K562 (cell line): ENCODE measurements around the gene TCF25. TPM values are rescaled to one million over a fixed set of nuclear protein-coding genes. Genes with fewer than 3 reads are reported as not detected.

ENCODE experiments used
- ATAC-seq: fragments of 200-7000 bp; cut with Tn5 transposase; 3 replicates; pipeline ENCODE4 v1.9.1; 2020; ENCODE audit warnings: moderate library complexity
- BruUV-seq: library from RNA; stranded (reverse); fragments of 400-500 nt; replicated peaks from 2 replicates; lab custom pipeline; 2021; lab: Mats Ljungman, UMichigan
- CTCF ChIA-PET: fragments of 300-600 bp; formaldehyde crosslinking; extraction: SDS; loops from one replicate; lab custom pipeline; 2021; ENCODE audit warnings: low intra/inter-chr PET ratio; lab: Yijun Ruan, JAX
- POLR2A ChIA-PET: fragments of 300-600, 350-650 bp; sonication (Branson Sonifier 250); formaldehyde crosslinking; extraction: SDS; loops from one replicate; lab custom pipeline; 2021; ENCODE audit warnings: antibody characterized with exemption, inconsistent platforms; lab: Yijun Ruan, JAX
- DNase-seq, 4 experiments: peaks; one replicate each; pipeline versions ENCODE4 v3.0.0 to v3.0.0-alpha.2; 2011 to 2018; ENCODE audit warnings: low spot score in 3 of 4, mixed read lengths in 3 of 4; ENCODE audit errors: extremely low read depth in 1 of 4
- FAIRE-seq: peaks from 2 replicates; lab custom pipeline; 2011; peaks lifted over from hg19 to GRCh38; lab: Jason Lieb, UNC
- H2AFZ ChIP-seq: 2 replicates; pipeline ENCODE4 v1.6.0; 2011; ENCODE audit warnings: low read depth, low read length, control low read depth, inconsistent platforms
- H3K27ac ChIP-seq: fragments of 200-600 bp; 3 replicates; pipeline ENCODE4 v1.8.0; 2011; ENCODE audit warnings: low read depth, mild to moderate bottlenecking, control low read depth, inconsistent platforms, low read length, moderate library complexity, mixed read lengths; ENCODE audit errors: extremely low read depth
- H3K27me3 ChIP-seq, 2 experiments: fragments of 300-600 bp in 1 of 2; 2 replicates in 1 of 2; 3 replicates in 1 of 2; pipeline versions ENCODE4 v1.6.0 to v1.8.0; 2011; ENCODE audit warnings: inconsistent platforms in 2 of 2, low read length in 2 of 2, mild to moderate bottlenecking in 1 of 2, mixed read lengths in 1 of 2, moderate library complexity in 1 of 2; ENCODE audit not compliant: control insufficient read depth in 2 of 2, insufficient read depth in 2 of 2
- H3K36me3 ChIP-seq: fragments of 300-600 bp; 3 replicates; pipeline ENCODE4 v1.8.0; 2011; ENCODE audit warnings: mild to moderate bottlenecking, low read length, inconsistent platforms; ENCODE audit not compliant: control insufficient read depth, insufficient read depth
- H3K4me1 ChIP-seq, 2 experiments: fragments of 200-600 bp in 1 of 2; replicated peaks in 1 of 2; 2 replicates in 1 of 2; 3 replicates in 1 of 2; pipeline versions ENCODE4 v1.5.1 to v1.8.0; 2011; ENCODE audit warnings: inconsistent platforms in 2 of 2, low read length in 2 of 2, mild to moderate bottlenecking in 1 of 2, mixed read lengths in 1 of 2, moderate library complexity in 1 of 2; ENCODE audit not compliant: control insufficient read depth in 2 of 2, insufficient read depth in 2 of 2
- H3K4me2 ChIP-seq: 2 replicates; pipeline ENCODE4 v1.6.1; 2011; ENCODE audit warnings: low read length, control low read depth, inconsistent platforms, mixed read lengths; ENCODE audit not compliant: insufficient read depth
- H3K4me3 ChIP-seq: fragments of 200-600 bp; sonication (generic), shearing (Covaris generic); 2 replicates; pipeline ENCODE4 v1.5.1; 2016; ENCODE audit warnings: control low read depth, inconsistent platforms
- H3K79me2 ChIP-seq: fragments of 200-600 bp; 3 replicates; pipeline ENCODE4 v1.8.0; 2011; ENCODE audit warnings: low read length, inconsistent platforms; ENCODE audit not compliant: control insufficient read depth, insufficient read depth
- H3K9ac ChIP-seq, 2 experiments: 2 replicates each; pipeline versions ENCODE4 v1.6.0 to v1.6.1; 2011; ENCODE audit warnings: low read depth in 2 of 2, low read length in 2 of 2, control low read depth in 1 of 2, inconsistent platforms in 1 of 2, mild to moderate bottlenecking in 1 of 2, mixed read lengths in 1 of 2; ENCODE audit not compliant: insufficient read depth in 1 of 2
- H3K9me1 ChIP-seq: one replicate; pipeline ENCODE4 v1.6.0; 2011; ENCODE audit warnings: inconsistent platforms, mild to moderate bottlenecking, low read length, moderate library complexity; ENCODE audit not compliant: control insufficient read depth, insufficient read depth
- H3K9me3 ChIP-seq: replicated peaks from 2 replicates; pipeline ENCODE4 v1.5.1; 2011; ENCODE audit warnings: low read depth, low read length, inconsistent platforms; ENCODE audit not compliant: control insufficient read depth, insufficient read depth
- H4K20me1 ChIP-seq: replicated peaks from 2 replicates; pipeline ENCODE4 v1.6.1; 2011; ENCODE audit warnings: low read length, inconsistent platforms, mixed read lengths; ENCODE audit not compliant: control insufficient read depth, insufficient read depth
- CBX1 ChIP-seq: sonication (generic); IDR thresholded peaks from 2 replicates; pipeline ENCODE4 v1.6.1; 2016; ENCODE audit warnings: antibody characterized with exemption, low read depth, mild to moderate bottlenecking
- CBX3 ChIP-seq, 2 experiments: IDR thresholded peaks; 1 replicate in 1 of 2; 2 replicates in 1 of 2; pipeline ENCODE4 v1.6.1; 2012; ENCODE audit warnings: inconsistent platforms in 2 of 2, low read length in 2 of 2, borderline replicate concordance in 1 of 2, control low read depth in 1 of 2
- CBX5 ChIP-seq: IDR thresholded peaks from 2 replicates; pipeline ENCODE4 v1.6.1; 2014; ENCODE audit warnings: low read depth, borderline replicate concordance
- HMGN3 ChIP-seq: IDR thresholded peaks from 2 replicates; pipeline ENCODE4 v1.6.1; 2011; ENCODE audit warnings: borderline replicate concordance, low read depth, mild to moderate bottlenecking, mixed read lengths, low read length; ENCODE audit not compliant: insufficient read length; ENCODE audit errors: extremely low read depth
- MNT ChIP-seq, 2 experiments: fragments of 450-650 bp; conservative IDR thresholded peaks; 2 replicates each; pipeline ENCODE4 v1.6.1; 2017; ENCODE audit warnings: mild to moderate bottlenecking in 2 of 2, moderate library complexity in 2 of 2
- TRIM28 ChIP-seq: fragments of 450-650 bp; IDR thresholded peaks from 2 replicates; pipeline ENCODE4 v1.6.1; 2017
- ZBTB33 ChIP-seq: sonication (generic); formaldehyde crosslinking; IDR thresholded peaks from 2 replicates; pipeline ENCODE4 v1.8.1; 2023; ENCODE audit warnings: mild to moderate bottlenecking, missing genetic modification reagents
- ZNF175 ChIP-seq: fragments of 200-800 bp; sonication (Bioruptor generic); IDR thresholded peaks from 2 replicates; pipeline ENCODE4 v1.6.1; 2016; ENCODE audit warnings: low read depth, mild to moderate bottlenecking, missing genetic modification characterization, missing compliant biosample characterization
- ZNF324 ChIP-seq: fragments of 250-450 bp; sonication (Bioruptor Pico); IDR thresholded peaks from 2 replicates; pipeline ENCODE4 v1.4.0; 2020; ENCODE audit warnings: mild to moderate bottlenecking
- WGBS: fragments of 100-300 bp; shearing (Covaris generic); methylation state at CpG from one replicate; pipeline ENCODE4 v1.1.6; 2016; ENCODE audit warnings: low coverage, mixed read lengths; ENCODE audit not compliant: insufficient coverage; ENCODE audit errors: missing lambda C conversion rate; 5-methylcytosine and 5-hydroxymethylcytosine counted together
- in situ Hi-C: fragments of 300-500 bp; cut with MboI; formaldehyde crosslinking; loops from 4 replicates; pipeline ENCODE4 v1.15.0; 2018; ENCODE audit warnings: inconsistent platforms, mixed read lengths
- intact Hi-C: fragments of 100-400 bp; cut with micrococcal nuclease; formaldehyde crosslinking; loops from 2 replicates; pipeline ENCODE4 v1.14.2; 2022
- polyA plus RNA-seq, 8 experiments: library from polyadenylated mRNA; depleted of rRNA in 4 of 8; stranded (reverse) in 5 of 8; unstranded in 3 of 8; fragments of >200 nt; fragmentation: Nextera tagmentation in 2 of 8; fragmentation: Illumina TruSeq in 1 of 8; extraction: Ambion mirVana in 2 of 8; extraction: Trizol in 1 of 8; gene quantifications; 2 replicates each; pipeline versions ENCODE4 v1.2.1 to v1.2.3, GENCODE V29; 2011 to 2014; ENCODE audit warnings: inconsistent platforms in 1 of 8, missing spikeins in 1 of 8
- total RNA-seq, 7 experiments: library from RNA; depleted of rRNA in 6 of 7; stranded (reverse); fragments of >200 nt in 6 of 7; fragmentation: Illumina TruSeq in 2 of 7; extraction: Trizol in 2 of 7; gene quantifications; 2 replicates each; pipeline versions ENCODE4 v1.2.1 to v1.2.3, GENCODE V29; 2011 to 2021; ENCODE audit warnings: low replicate concordance in 1 of 7

Gene TCF25
- total and polyA plus RNA-seq, 9 of the 15 experiments (the other 6 are each of a cell fraction or from before 2014, with no cell fraction given) = 9.0 to 154 (median 83.8) TPM

GRCh38 chr16:89864527-89864820, 8.9 kb upstream of the TCF25 start:
- Histone ChIP-seq H3K9me3 (peaks cover 7% of the 10 kb centered on the region), H3K4me3 (no peak overlapping the region), H4K20me1 (no peaks in the 10 kb centered on the region), H3K9ac (no peak overlapping the region), H3K4me2 (no peak overlapping the region), H3K27ac (no peak overlapping the region), H3K4me1 (peaks cover 3 to 22% of the 10 kb centered on the region in 2 experiments), H3K79me2 (no peaks in the 10 kb centered on the region), H3K27me3 (no peaks in the 10 kb centered on the region), H2AFZ (no peak overlapping the region), H3K36me3 (no peaks in the 10 kb centered on the region; the same call in 2 of the 3 replicates), H3K9me1 (no peaks in the 10 kb centered on the region)
- ATAC-seq (no peak), DNase-seq (no peak), FAIRE-seq (peak; percentile 64)
- WGBS = 76% methylated on average over 5 of the region's 5 CpGs
- TF ChIP-seq HMGN3 (no peak), ZNF175 (CRISPR knock-in tag) (no peak)
- intact Hi-C loops (no loop called here), in situ Hi-C loops (loop anchor here (5.0 to 10.0 kb wide), 2 partner anchors 162 to 270 kb away; partner anchors contain the start of gene SPATA2L)
- no TSS peak for BruUV-seq
- CTCF ChIA-PET = no interaction called here
- POLR2A ChIA-PET = interaction anchor here (0.7 to 0.8 kb wide), 2 partner anchors 9 to 167 kb away, joined by 3 to 5 read pairs; partner anchors contain the start of gene TCF25

- no peak overlapping the region for H3K9ac ChIP-seq
- FAIRE-seq (peak; percentile 11), DNase-seq (peak in 1 of 4 experiments; percentile 34), ATAC-seq (no peak)
- H3K4me2 ChIP-seq = no peak overlapping the region
- H3K9me1 ChIP-seq = no peaks in the 10 kb centered on the region
- ChIA-PET CTCF (no interaction called here), POLR2A (interaction anchor here (0.6 kb wide), 1 partner anchor 52 kb away, joined by 3 read pairs; no protein-coding TSS in a partner anchor)
- H3K36me3 ChIP-seq = no peaks in the 10 kb centered on the region
- peaks cover 6% of the 10 kb centered on the region; the same call in 1 of the 3 replicates for H3K79me2 ChIP-seq
- no peaks in the 10 kb centered on the region for H4K20me1 ChIP-seq
- H3K4me1 ChIP-seq = peaks cover 4 to 24% of the 10 kb centered on the region in 2 experiments; a peak in 4 of 5 replicates
- H3K27me3 ChIP-seq = no peaks in the 10 kb centered on the region
- no TSS peak for BruUV-seq
- H3K4me3 ChIP-seq = no peak overlapping the region
- H2AFZ ChIP-seq = no peak overlapping the region
- H3K9me3 ChIP-seq = peaks cover 7% of the 10 kb centered on the region
- in situ Hi-C loops = loop anchor here (10.0 kb wide), 1 partner anchor 273 kb away; no protein-coding TSS in a partner anchor
- WGBS = 74% methylated on average over 5 of the region's 5 CpGs
- no peak overlapping the region for H3K27ac ChIP-seq
- intact Hi-C loops = no loop called here
- TF ChIP-seq CBX5 (peak; percentile 94), TRIM28 (peak; percentile 79; the same call in 1 of the 2 replicates), CBX3 (IDR thresholded peaks at IDR 0.05; ENCODE audit: borderline replicate concordance in 1 of 2, low read length in 2 of 2) (peak in 1 of 2 experiments; percentile 95; a peak in 2 of 3 replicates), CBX1 (peak; percentile 63; the same call in 1 of the 2 replicates), ZBTB33 (CRISPR knock-in tag) (0 out of 2 replicates have a peak, but pooled peaks have one; percentile 29), MNT (conservative IDR thresholded peaks at IDR 0.05) (no peak), ZNF324 (CRISPR knock-in tag) (peak; percentile 99)
Observed at GRCh38 chr16:89867918-89868317, 5.5 kb upstream of the TCF25 start.
